H1 (cell line): ENCODE results near the gene SLC39A8. TPM values are rescaled to one million over a fixed set of nuclear protein-coding genes. Genes with fewer than 3 reads are reported as not detected.

Experiments
- CTCF ChIP-seq, 3 experiments: IDR thresholded peaks; 1 replicate in 2 of 3; 2 replicates in 1 of 3; pipeline versions ENCODE4 v1.5.1 to v1.6.1; 2011; ENCODE audit warnings: low read length in 3 of 3, mild to moderate bottlenecking in 3 of 3, inconsistent platforms in 2 of 3, low read depth in 1 of 3, moderate library complexity in 1 of 3; ENCODE audit not compliant: insufficient read depth in 1 of 3; ENCODE audit errors: control extremely low read depth in 1 of 3
- HDAC2 ChIP-seq, 2 experiments: fragments of 300-600 bp in 1 of 2; sonication (generic) in 1 of 2; IDR thresholded peaks; 2 replicates each; pipeline ENCODE4 v1.6.1; 2011 to 2012; ENCODE audit warnings: low read depth in 2 of 2, low read length in 2 of 2, mild to moderate bottlenecking in 2 of 2, moderate library complexity in 2 of 2, borderline replicate concordance in 1 of 2, inconsistent platforms in 1 of 2
- polyA plus RNA-seq, 7 experiments: library from polyadenylated mRNA; depleted of rRNA in 3 of 7; stranded (reverse) in 5 of 7; unstranded in 2 of 7; fragments of >200 nt in 5 of 7; fragments of 200-250 nt in 2 of 7; gene quantifications; 1 replicate in 5 of 7; 2 replicates in 1 of 7; 4 replicates in 1 of 7; pipeline versions ENCODE4 v1.2.1 to v1.2.3, GENCODE V29; 2011 to 2013; ENCODE audit warnings: missing spikeins in 2 of 7, mixed read lengths in 2 of 7
- total RNA-seq: library from RNA; stranded (reverse); fragmentation: NEBNext Ultra II Directional; extraction: Animal tissue kit (Norgen Biotek cat#: 25700); gene quantifications from 2 replicates; pipeline ENCODE4 v1.2.1, GENCODE V29; 2021

Gene SLC39A8
- total and polyA plus RNA-seq, 2 of the 8 experiments (the other 6 are each of a cell fraction or from before 2014, with no cell fraction given), result 6.4 to 38.7 TPM

- TF ChIP-seq HDAC2 (IDR thresholded peaks at IDR 0.05; ENCODE audit: borderline replicate concordance in 1 of 2, low read depth in 2 of 2, low read length in 2 of 2), result no peak
- no peak for TF ChIP-seq CTCF (IDR thresholded peaks at IDR 0.05; ENCODE audit: control extremely low read depth in 1 of 3, insufficient read depth in 1 of 3, low read depth in 1 of 3, low read length in 3 of 3)
Observed at GRCh38 chr4:102354671-102355454, 9.6 kb upstream of the SLC39A8 start (continued).
